ENCODE data around the gene CPEB1. TPM values are rescaled to one million over a fixed set of nuclear protein-coding genes. Genes with fewer than 3 reads are reported as not detected.

CPEB1 gene
- total and polyA plus RNA-seq, 2 donors from 2014 or later: 1.4 to 1.6 TPM

- TF ChIP-seq CTCF (IDR thresholded peaks at IDR 0.05; ENCODE audit: borderline replicate concordance, extremely low read depth, insufficient read depth): no peak
- no peak overlapping the region for H3K4me3 ChIP-seq (ENCODE audit: low read length in 3 of 3)
- H3K4me1 ChIP-seq (ENCODE audit: control insufficient read depth in 2 of 3, insufficient read depth in 2 of 3, low read depth in 1 of 3, low read length in 3 of 3): no peaks in the 10 kb centered on the region
- DNase-seq (no peak), FAIRE-seq (no peak)
- H3K27me3 ChIP-seq (ENCODE audit: control insufficient read depth, insufficient read depth, low read length): no peaks in the 10 kb centered on the region
- H3K9ac ChIP-seq (ENCODE audit: low read length in 3 of 3): no peak overlapping the region
- no peak overlapping the region for H3K27ac ChIP-seq (ENCODE audit: low read depth in 2 of 2, low read length in 2 of 2)
- intact Hi-C loops (cut with DNase I): no loop called here
- no peaks in the 10 kb centered on the region for H3K9me3 ChIP-seq (ENCODE audit: control insufficient read depth in 2 of 3, insufficient read depth in 1 of 3, low read length in 3 of 3)
- no peaks in the 10 kb centered on the region for H3K36me3 ChIP-seq (ENCODE audit: control insufficient read depth in 2 of 3, insufficient read depth in 3 of 3, low read length in 3 of 3)
Observed at GRCh38 chr15:82548700-82549099, 98.5 kb downstream of the CPEB1 start.

DNA sequence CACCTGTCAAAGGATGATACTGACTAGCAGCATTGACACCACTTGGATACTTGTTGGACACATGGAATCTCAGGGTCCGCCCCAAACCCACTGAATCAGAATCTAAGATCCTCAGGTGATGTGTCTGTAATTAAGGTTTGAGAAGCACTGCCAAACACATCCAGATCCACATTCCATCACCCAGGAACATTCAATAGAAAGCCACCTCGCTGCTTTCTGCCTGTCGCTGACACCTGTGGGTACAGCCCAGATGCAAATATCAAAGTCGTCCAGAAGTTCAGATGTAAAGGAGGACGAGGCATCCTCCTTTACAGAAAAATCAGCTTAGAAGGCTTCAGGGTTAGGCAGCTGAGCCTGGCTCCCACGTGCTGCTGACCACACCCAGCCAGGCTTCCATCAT lies 101.7 kb downstream of the CPEB1 start:
- no peak overlapping the region for H3K4me3 ChIP-seq (ENCODE audit: low read length in 3 of 3)
- intact Hi-C loops (cut with DNase I): no loop called here
- FAIRE-seq: no peak

DNA sequence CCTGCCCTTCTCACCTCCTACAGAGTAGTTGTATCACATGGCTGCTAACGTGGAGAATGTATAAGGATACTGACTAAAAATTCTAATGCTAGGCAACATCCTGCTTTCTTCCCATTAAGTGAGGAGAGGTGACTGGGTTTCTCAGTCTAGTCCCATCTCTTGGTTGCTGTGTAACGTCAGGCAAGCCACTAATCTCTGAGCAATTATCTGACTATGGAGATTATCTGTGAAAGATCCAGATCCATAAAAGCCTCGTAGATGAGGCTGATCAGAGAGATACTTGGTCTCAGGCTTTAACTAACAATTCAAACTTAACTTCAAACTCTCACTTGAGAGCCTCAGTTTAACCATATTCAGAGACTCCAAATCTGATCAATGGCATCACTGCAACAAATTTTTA lies 102.2 kb downstream of the CPEB1 start:
- Histone ChIP-seq H3K36me3 (ENCODE audit: control insufficient read depth in 2 of 3, insufficient read depth in 3 of 3, low read length in 3 of 3) (no peaks in the 10 kb centered on the region), H3K9ac (ENCODE audit: low read length in 3 of 3) (no peak overlapping the region), H3K4me1 (ENCODE audit: control insufficient read depth in 2 of 3, insufficient read depth in 2 of 3, low read depth in 1 of 3, low read length in 3 of 3) (peaks cover 0 to 5% (median 0%) of the 10 kb centered on the region in 3 donors), H3K27ac (ENCODE audit: low read depth in 2 of 2, low read length in 2 of 2) (no peak overlapping the region), H3K27me3 (ENCODE audit: control insufficient read depth, insufficient read depth, low read length) (no peaks in the 10 kb centered on the region), H3K4me3 (ENCODE audit: low read length in 3 of 3) (no peak overlapping the region), H3K9me3 (ENCODE audit: control insufficient read depth in 2 of 3, insufficient read depth in 1 of 3, low read length in 3 of 3) (no peaks in the 10 kb centered on the region)
- FAIRE-seq: no peak
- TF ChIP-seq CTCF (IDR thresholded peaks at IDR 0.05; ENCODE audit: borderline replicate concordance, extremely low read depth, insufficient read depth): no peak
- DNase-seq: no peak
- intact Hi-C loops (cut with DNase I): no loop called here

More for the DNA sequence above, 101.7 kb downstream of the CPEB1 start:
- Histone ChIP-seq H3K27ac (ENCODE audit: low read depth in 2 of 2, low read length in 2 of 2) (no peak overlapping the region), H3K9ac (ENCODE audit: low read length in 3 of 3) (no peak overlapping the region), H3K27me3 (ENCODE audit: control insufficient read depth, insufficient read depth, low read length) (no peaks in the 10 kb centered on the region), H3K9me3 (ENCODE audit: control insufficient read depth in 2 of 3, insufficient read depth in 1 of 3, low read length in 3 of 3) (no peaks in the 10 kb centered on the region), H3K4me1 (ENCODE audit: control insufficient read depth in 2 of 3, insufficient read depth in 2 of 3, low read depth in 1 of 3, low read length in 3 of 3) (peaks cover 0 to 5% (median 0%) of the 10 kb centered on the region in 3 donors), H3K36me3 (ENCODE audit: control insufficient read depth in 2 of 3, insufficient read depth in 3 of 3, low read length in 3 of 3) (no peaks in the 10 kb centered on the region)
- DNase-seq: no peak
- TF ChIP-seq CTCF (IDR thresholded peaks at IDR 0.05; ENCODE audit: borderline replicate concordance, extremely low read depth, insufficient read depth): no peak

DNA sequence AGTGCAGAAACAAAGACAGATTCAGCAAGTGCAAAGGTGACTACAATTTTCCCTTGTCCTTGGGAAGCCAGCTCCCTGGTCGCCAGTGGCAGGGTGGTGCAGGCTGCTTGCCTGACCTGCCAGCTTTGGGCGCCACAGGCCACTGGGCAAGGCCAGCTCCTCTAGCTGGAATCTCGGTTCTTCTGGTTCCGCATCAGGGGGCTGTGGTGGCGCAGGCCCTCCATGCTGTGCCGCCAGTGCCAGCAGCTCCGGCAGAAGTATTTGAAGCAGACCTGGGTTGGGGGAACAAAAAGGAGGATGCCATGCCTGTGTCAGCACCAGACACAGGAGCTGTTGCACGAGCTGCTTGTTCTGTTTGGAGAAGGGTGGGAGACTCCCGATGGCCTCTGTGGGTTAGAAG lies 102.7 kb downstream of the CPEB1 start:
- DNase-seq (no peak), FAIRE-seq (no peak)
- Histone ChIP-seq H3K27ac (ENCODE audit: low read depth in 2 of 2, low read length in 2 of 2) (no peak overlapping the region), H3K36me3 (ENCODE audit: control insufficient read depth in 2 of 3, insufficient read depth in 3 of 3, low read length in 3 of 3) (no peaks in the 10 kb centered on the region), H3K9ac (ENCODE audit: low read length in 3 of 3) (no peak overlapping the region), H3K4me1 (ENCODE audit: control insufficient read depth in 2 of 3, insufficient read depth in 2 of 3, low read depth in 1 of 3, low read length in 3 of 3) (peaks cover 0 to 5% (median 0%) of the 10 kb centered on the region in 3 donors), H3K27me3 (ENCODE audit: control insufficient read depth, insufficient read depth, low read length) (no peaks in the 10 kb centered on the region), H3K9me3 (ENCODE audit: control insufficient read depth in 2 of 3, insufficient read depth in 1 of 3, low read length in 3 of 3) (no peaks in the 10 kb centered on the region), H3K4me3 (ENCODE audit: low read length in 3 of 3) (no peak overlapping the region)
- TF ChIP-seq CTCF (IDR thresholded peaks at IDR 0.05; ENCODE audit: borderline replicate concordance, extremely low read depth, insufficient read depth): no peak
- intact Hi-C loops (cut with DNase I): no loop called here
